CD4-positive, alpha-beta T cell treated with Interleukin-1 beta for 1 hour (primary cell): Measurements from ENCODE around the gene CCDC78.
"Not testable (repeated sequence)": the region's sequence is repeated elsewhere in the genome, so short reads cannot be mapped to it uniquely, and the experiment has no call there.

Source experiments
- DNase-seq, 2 donors: peaks; one replicate each; pipeline ENCODE4 v3.0.0-alpha.2; 2020 to 2022

Gene CCDC78

DNA sequence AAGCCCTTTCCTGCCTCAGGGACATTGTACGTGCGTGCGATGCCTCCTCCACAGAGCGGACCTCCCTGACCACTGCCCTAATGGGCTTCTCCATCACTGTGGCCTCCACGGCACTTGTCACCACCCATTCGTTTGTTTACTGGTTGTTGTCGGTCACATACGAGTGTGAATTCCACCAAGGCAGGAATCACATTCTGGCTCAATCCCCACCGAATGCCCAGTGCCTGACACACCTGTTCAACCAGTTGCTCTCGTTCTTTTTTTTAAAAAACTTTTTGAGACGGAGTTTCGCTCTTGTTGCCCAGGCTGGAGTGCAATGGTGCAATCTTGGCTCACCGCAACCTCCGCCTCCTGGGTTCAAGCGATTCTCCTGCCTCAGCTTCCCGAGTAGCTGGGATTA is 35.0 kb downstream of the CCDC78 start:
- not testable (repeated sequence) for DNase-seq

DNA sequence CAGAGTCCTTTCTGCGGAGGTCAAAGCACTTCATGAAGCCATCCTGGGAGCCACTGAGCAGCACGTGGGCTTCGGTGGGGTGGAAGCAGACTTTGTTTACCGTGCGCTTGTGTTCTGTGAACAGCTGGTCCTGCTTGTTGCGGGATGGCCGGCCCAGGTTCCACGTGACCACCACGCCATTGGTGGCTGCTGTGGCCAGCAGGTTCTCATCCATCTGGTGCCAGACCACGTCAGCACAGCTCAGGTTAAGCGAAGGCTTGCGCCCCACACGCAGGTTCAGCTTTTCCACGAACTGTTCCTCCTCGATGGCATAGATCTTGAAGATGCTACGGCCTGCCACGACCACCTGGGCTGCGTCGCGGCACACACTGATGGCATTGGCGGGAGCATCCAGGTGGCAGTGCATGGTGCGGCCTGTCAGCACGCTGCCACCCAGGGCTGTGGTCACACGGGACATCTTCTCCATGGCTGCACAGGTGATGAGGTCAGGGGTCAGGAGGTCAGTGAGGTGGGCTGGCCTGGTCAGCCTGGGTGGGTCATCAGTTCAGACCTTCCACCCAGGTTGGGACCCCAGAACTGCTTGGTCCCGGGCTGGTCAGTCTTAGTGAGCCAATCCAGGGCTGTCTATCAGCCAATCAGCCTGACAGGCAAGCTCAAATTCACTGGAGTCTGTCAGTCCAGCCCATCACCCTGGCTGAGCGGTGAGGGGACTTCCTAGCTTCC is 36.9 kb downstream of the CCDC78 start:
- no peak for DNase-seq

DNA sequence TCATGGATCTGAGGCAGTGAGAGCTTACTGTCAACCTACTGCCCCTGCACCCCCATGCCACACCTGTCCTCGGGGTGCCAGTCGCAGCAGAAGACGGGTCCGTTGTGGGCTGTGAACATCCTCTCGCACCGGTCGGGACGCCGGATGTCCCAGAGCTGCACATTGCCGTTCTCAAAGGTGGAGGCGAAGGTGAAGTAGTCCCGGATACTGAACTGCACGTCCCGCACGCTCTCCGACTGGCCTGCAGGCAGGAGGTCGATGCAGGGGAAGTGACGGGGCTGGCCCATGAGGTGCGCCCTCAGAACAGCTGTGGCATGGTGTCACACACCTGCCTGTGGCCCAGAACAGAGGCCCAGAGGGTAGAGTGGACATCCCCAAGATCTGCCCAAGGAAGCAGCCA is 38.7 kb downstream of the CCDC78 start:
- no peak for DNase-seq

- no peak for DNase-seq
Measured at GRCh38 chr16:686459-687260, 39.6 kb downstream of the CCDC78 start.

GRCh38 chr16:685967-686366 is 40.3 kb downstream of the CCDC78 start:
- DNase-seq = no peak

- DNase-seq = no peak
Measured at GRCh38 chr16:684961-685696, 41.1 kb downstream of the CCDC78 start.

GRCh38 chr16:684071-684794 is 42.0 kb downstream of the CCDC78 start, which contains the start of gene JMJD8:
JMJD8 (minus strand) TSS chr16:684334; CDS start chr16:684319, 15 bp downstream.
- DNase-seq = peak; percentile 98 to 99

GRCh38 chr16:683396-684070 is 42.7 kb downstream of the CCDC78 start:
- DNase-seq = no peak

- no peak for DNase-seq
Measured at GRCh38 chr16:682493-683395, 43.5 kb downstream of the CCDC78 start.

- no peak for DNase-seq
Measured at GRCh38 chr16:681746-682427, 44.4 kb downstream of the CCDC78 start.

DNA sequence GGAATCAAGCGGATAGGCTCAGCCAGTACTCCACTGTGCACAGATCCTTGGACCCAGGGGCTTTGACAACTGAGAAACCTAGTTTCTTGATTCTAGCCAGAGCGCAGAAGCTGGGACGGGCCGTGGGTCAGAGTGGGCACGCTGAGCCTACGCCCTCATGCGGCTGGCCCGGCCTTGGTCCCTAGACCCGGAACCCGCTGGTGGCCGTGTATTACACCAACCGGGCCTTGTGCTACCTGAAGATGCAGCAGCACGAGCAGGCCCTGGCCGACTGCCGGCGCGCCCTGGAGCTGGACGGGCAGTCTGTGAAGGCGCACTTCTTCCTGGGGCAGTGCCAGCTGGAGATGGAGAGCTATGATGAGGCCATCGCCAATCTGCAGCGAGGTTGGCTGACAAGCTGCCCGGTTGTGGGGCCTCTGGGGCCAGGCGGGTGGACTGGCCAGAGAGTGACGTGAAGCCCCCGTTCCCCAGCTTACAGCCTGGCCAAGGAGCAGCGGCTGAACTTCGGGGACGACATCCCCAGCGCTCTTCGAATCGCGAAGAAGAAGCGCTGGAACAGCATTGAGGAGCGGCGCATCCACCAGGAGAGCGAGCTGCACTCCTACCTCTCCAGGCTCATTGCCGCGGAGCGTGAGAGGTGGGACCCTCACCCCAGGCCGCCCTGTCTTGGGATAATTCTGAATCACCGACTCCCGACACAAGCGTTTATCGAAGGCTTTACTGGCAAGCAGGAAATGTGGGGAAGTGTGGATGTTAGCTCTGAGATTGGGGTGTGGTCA is 45.1 kb downstream of the CCDC78 start:
- no peak for DNase-seq

GRCh38 chr16:680625-680945 is 45.7 kb downstream of the CCDC78 start:
- no peak for DNase-seq

DNA sequence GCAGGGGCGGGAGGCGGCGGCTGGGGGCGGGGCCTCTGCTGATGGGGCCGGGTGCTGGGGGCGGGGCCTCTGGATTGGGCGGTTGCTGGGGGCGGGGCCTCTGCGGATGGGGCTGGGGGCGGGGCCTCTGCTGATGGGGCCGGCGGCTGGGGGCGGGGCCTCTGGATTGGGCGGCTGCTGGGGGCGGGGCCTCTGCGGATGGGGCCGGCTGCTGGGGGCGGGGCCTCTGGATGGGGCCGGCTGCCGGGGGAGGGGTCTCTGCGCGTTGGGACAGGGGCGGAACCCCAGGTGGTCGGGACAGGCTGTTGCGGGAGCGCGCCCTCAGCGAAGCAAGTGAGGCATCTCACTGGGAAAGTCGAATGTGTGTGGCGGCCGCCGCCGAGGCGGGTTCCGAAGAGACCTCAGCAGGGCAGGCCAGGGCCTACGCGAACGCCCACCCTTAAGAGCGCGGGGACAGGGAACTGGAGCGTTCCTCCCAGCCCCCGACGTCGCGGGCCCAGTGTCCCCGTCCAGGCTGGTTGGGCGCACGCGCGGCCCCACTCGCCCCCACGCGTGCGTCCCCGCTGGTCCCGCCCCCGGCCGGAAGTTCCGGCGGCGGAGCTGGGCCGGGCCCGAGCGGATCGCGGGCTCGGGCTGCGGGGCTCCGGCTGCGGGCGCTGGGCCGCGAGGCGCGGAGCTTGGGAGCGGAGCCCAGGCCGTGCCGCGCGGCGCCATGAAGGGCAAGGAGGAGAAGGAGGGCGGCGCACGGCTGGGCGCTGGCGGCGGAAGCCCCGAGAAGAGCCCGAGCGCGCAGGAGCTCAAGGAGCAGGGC is 46.2 kb downstream of the CCDC78 start, which contains the start of gene STUB1:
TSS of gene STUB1 (plus strand) at position 597 of the 811 bp plus-strand sequence. CDS start at position 713, 116 bp downstream.
- peak; percentile 86 to 88 for DNase-seq

DNA sequence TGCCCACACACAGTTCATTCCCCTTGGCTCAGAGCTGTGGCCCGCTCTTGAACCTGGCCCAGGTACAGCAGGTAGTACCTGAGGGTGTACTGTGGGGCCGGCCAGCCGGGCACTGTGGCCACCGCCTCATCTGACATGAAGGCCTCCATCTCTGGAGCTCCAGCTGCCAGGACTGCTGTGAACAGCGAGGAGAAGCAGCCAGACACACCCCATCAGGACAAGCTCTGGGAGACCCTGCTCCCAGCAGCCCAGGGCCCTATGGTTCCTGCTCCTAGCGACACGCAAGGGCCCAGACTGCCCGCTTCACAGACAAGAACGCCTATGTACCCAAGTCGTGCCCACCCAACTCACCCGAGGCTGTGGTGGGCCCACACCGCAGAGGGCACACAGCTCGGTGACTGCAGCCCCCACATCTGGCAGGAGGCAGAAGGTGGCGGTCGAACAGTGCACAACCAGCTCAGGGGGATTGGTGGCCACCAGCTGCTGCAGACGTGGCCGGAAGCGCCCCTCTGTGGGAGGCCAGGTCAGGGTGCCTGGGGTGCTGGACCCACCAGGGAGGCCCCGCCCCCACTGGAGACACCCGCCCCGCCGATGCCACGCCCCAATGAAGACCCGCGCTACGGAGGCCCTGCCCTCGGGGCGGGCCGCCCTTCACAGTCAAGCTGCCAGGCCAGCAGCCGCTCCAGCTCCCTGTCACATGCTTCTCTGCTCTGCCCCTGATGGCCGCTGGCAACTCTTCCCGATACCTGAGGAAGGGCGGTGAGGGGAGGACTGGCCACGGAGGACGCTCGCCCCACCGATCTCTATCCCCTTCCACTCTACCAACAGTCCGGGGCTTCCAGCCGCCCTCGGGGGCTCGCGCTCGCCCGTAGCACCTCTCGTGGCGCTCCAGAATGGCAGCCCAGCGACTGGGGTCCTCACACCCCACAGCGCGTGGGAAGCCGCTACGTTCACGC is 47.1 kb downstream of the CCDC78 start:
- peak; percentile 58 to 60 for DNase-seq

GRCh38 chr16:678209-678857 is 47.9 kb downstream of the CCDC78 start:
- DNase-seq = no peak

GRCh38 chr16:677316-678190 is 48.7 kb downstream of the CCDC78 start:
- DNase-seq = no peak
